GM12878 (cell line): ENCODE data around the gene MXD4. TPM values are rescaled to one million over a fixed set of nuclear protein-coding genes. Genes with fewer than 3 reads are reported as not detected.

Experiments
- ATAC-seq: fragments of 200-7000 bp; cut with Tn5 transposase; 3 replicates; pipeline ENCODE4 v1.9.1; 2020; ENCODE audit warnings: mild to moderate bottlenecking, moderate library complexity
- BruUV-seq: library from RNA; stranded (reverse); fragments of 400-500 nt; replicated peaks from 2 replicates; lab custom pipeline; 2021; lab: Mats Ljungman, UMichigan
- CTCF ChIA-PET: fragments of 300-600 bp; sonication (Branson Sonifier 250); formaldehyde crosslinking; extraction: SDS; loops from one replicate; lab custom pipeline; 2021; ENCODE audit warnings: inconsistent platforms; lab: Yijun Ruan, JAX
- POLR2A ChIA-PET: fragments of 350-600 bp; formaldehyde crosslinking; extraction: SDS; loops from one replicate; lab custom pipeline; 2021; ENCODE audit warnings: inconsistent platforms; lab: Charles Lee
- RAD21 ChIA-PET: fragments of 300-600 bp; sonication (Branson Sonifier 250); formaldehyde crosslinking; loops from one replicate; lab custom pipeline; 2023; ENCODE audit warnings: antibody characterized with exemption; ENCODE audit not compliant: unreplicated experiment; lab: Charles Lee
- SMC1A ChIA-PET: fragments of 300-600 bp; sonication (Branson Sonifier 250); formaldehyde crosslinking; loops from one replicate; lab custom pipeline; 2023; ENCODE audit not compliant: unreplicated experiment, uncharacterized antibody; lab: Charles Lee
- DNase-seq: peaks from one replicate; pipeline ENCODE4 v3.0.0-alpha.2; 2011; ENCODE audit warnings: low read depth, low spot score
- FAIRE-seq: peaks from 3 replicates; lab custom pipeline; 2011; peaks lifted over from hg19 to GRCh38; lab: Jason Lieb, UNC
- H2AFZ ChIP-seq: 2 replicates; pipeline ENCODE4 v1.6.0; 2011; ENCODE audit warnings: low read depth, low read length, control low read depth; ENCODE audit not compliant: control insufficient read depth
- H3K27ac ChIP-seq: 2 replicates; pipeline ENCODE4 v1.5.1; 2011; ENCODE audit warnings: control low read depth; ENCODE audit not compliant: control insufficient read depth, insufficient read depth
- H3K27me3 ChIP-seq, 2 experiments: replicated peaks in 1 of 2; 2 replicates each; pipeline versions ENCODE4 v1.6.0 to v1.6.1; 2011; ENCODE audit warnings: low read length in 1 of 2; ENCODE audit not compliant: control insufficient read depth in 2 of 2, insufficient read depth in 2 of 2
- H3K36me3 ChIP-seq, 2 experiments: 2 replicates each; pipeline ENCODE4 v1.5.1; 2011; ENCODE audit warnings: low read length in 1 of 2; ENCODE audit not compliant: control insufficient read depth in 2 of 2, insufficient read depth in 2 of 2
- H3K4me1 ChIP-seq: 2 replicates; pipeline ENCODE4 v1.6.1; 2011; ENCODE audit warnings: mild to moderate bottlenecking, low read length, moderate library complexity, mixed read lengths; ENCODE audit not compliant: control insufficient read depth, insufficient read depth
- H3K4me2 ChIP-seq: 2 replicates; pipeline ENCODE4 v1.6.0; 2011; ENCODE audit warnings: control low read depth; ENCODE audit not compliant: control insufficient read depth, insufficient read depth
- H3K4me3 ChIP-seq: fragments of 200-600 bp; sonication (generic); 2 replicates; pipeline ENCODE4 v1.5.1; 2016
- H3K79me2 ChIP-seq: 2 replicates; pipeline ENCODE4 v1.6.0; 2011; ENCODE audit warnings: low read length; ENCODE audit not compliant: control insufficient read depth, insufficient read depth
- H3K9ac ChIP-seq: 2 replicates; pipeline ENCODE4 v1.8.0; 2011; ENCODE audit warnings: low read length, control low read depth, mixed read lengths; ENCODE audit not compliant: control insufficient read depth, insufficient read depth
- H3K9me3 ChIP-seq: replicated peaks from 3 replicates; pipeline ENCODE4 v1.5.1; 2011; ENCODE audit warnings: mild to moderate bottlenecking, low read length; ENCODE audit not compliant: control insufficient read depth, insufficient read depth
- H4K20me1 ChIP-seq: 2 replicates; pipeline ENCODE4 v1.6.0; 2011; ENCODE audit not compliant: control insufficient read depth, insufficient read depth
- CBX3 ChIP-seq: fragments of 200-600 bp; sonication (generic); IDR thresholded peaks from 2 replicates; pipeline ENCODE4 v1.6.1; 2016; ENCODE audit warnings: low read depth, borderline replicate concordance
- GABPA ChIP-seq: IDR thresholded peaks from 2 replicates; pipeline ENCODE4 v1.6.1; 2014; ENCODE audit warnings: antibody characterized with exemption, low read depth, mild to moderate bottlenecking, inconsistent platforms
- HDGF ChIP-seq: fragments of 450-650 bp; IDR thresholded peaks from 2 replicates; pipeline ENCODE4 v1.6.1; 2016; ENCODE audit warnings: antibody characterized with exemption
- KLF5 ChIP-seq: fragments of 450-650 bp; IDR thresholded peaks from 2 replicates; pipeline ENCODE4 v1.6.1; 2014; ENCODE audit warnings: mild to moderate bottlenecking; ENCODE audit not compliant: partially characterized antibody
- MXI1 ChIP-seq: fragments of 150-350 bp; IDR thresholded peaks from 2 replicates; pipeline ENCODE4 v1.6.1; 2011; ENCODE audit warnings: low read depth, mild to moderate bottlenecking, inconsistent platforms, low read length, improper control_type of control experiment
- POLR2AphosphoS2 ChIP-seq: IDR thresholded peaks from 2 replicates; pipeline ENCODE4 v1.6.1; 2011; ENCODE audit warnings: low read depth, mild to moderate bottlenecking, low read length, improper control_type of control experiment, moderate library complexity
- RFX5 ChIP-seq: IDR thresholded peaks from 2 replicates; pipeline ENCODE4 v1.6.1; 2011; ENCODE audit warnings: low read depth, low read length, improper control_type of control experiment
- SPI1 ChIP-seq: IDR thresholded peaks from 2 replicates; pipeline ENCODE4 v1.6.1; 2011; ENCODE audit warnings: low read depth, mild to moderate bottlenecking, low read length, moderate library complexity, borderline replicate concordance; ENCODE audit not compliant: insufficient read depth
- SUPT20H ChIP-seq: IDR thresholded peaks from 2 replicates; pipeline ENCODE4 v1.6.1; 2011; ENCODE audit warnings: low read depth, mild to moderate bottlenecking, low read length, moderate library complexity, borderline replicate concordance; ENCODE audit not compliant: control insufficient read depth
- WRNIP1 ChIP-seq: IDR thresholded peaks from 2 replicates; pipeline ENCODE4 v1.6.1; 2011; ENCODE audit warnings: low read depth, low read length, improper control_type of control experiment, borderline replicate concordance
- WGBS: methylation state at CpG from one replicate; pipeline ENCODE4 v1.1.6; 2016; ENCODE audit warnings: low lambda C conversion rate; ENCODE audit not compliant: insufficient replicate concordance, insufficient coverage; ENCODE audit errors: missing lambda C conversion rate; 5-methylcytosine and 5-hydroxymethylcytosine counted together
- in situ Hi-C: fragments of 300-500 bp; cut with MboI; formaldehyde crosslinking; loops from 9 replicates; pipeline ENCODE4 v1.14.3; 2018; ENCODE audit warnings: mixed read lengths
- intact Hi-C: fragments of 100-400 bp; cut with micrococcal nuclease; formaldehyde crosslinking; loops from one replicate; pipeline ENCODE4 v1.14.2; 2022; ENCODE audit not compliant: unreplicated experiment
- polyA plus RNA-seq, 11 experiments: library from polyadenylated mRNA; depleted of rRNA in 4 of 11; unstranded in 6 of 11; stranded (reverse) in 5 of 11; fragments of >200 nt; fragmentation: Nextera tagmentation in 4 of 11; fragmentation: Illumina TruSeq in 1 of 11; extraction: Ambion mirVana in 4 of 11; extraction: Trizol in 1 of 11; gene quantifications; 1 replicate in 1 of 11; 2 replicates in 10 of 11; pipeline versions ENCODE4 v1.2.1 to v1.2.3, GENCODE V29; 2011 to 2016; ENCODE audit warnings: inconsistent platforms in 2 of 11, missing spikeins in 2 of 11, low read depth in 1 of 11
- total RNA-seq, 4 experiments: library from RNA; depleted of rRNA in 3 of 4; stranded (reverse); fragments of >200 nt in 3 of 4; fragmentation: Illumina TruSeq in 1 of 4; extraction: Trizol in 1 of 4; gene quantifications; 2 replicates each; pipeline versions ENCODE4 v1.2.1 to v1.2.3, GENCODE V29; 2013 to 2021
- TF ChIP-seq, protein P1 (sequence below): fragments of 450-650 bp; IDR thresholded peaks from 2 replicates; pipeline ENCODE4 v1.6.1; 2016; ENCODE audit warnings: mild to moderate bottlenecking
- TF ChIP-seq, protein P2 (sequence below): IDR thresholded peaks from 2 replicates; pipeline ENCODE4 v1.6.1; 2012; ENCODE audit warnings: mild to moderate bottlenecking, low read depth, low read length
- TF ChIP-seq, protein P3 (sequence below): IDR thresholded peaks from 2 replicates; pipeline ENCODE4 v1.6.1; 2012; ENCODE audit warnings: low read depth, low read length, improper control_type of control experiment
- TF ChIP-seq, protein P4 (sequence below): IDR thresholded peaks from 2 replicates; pipeline ENCODE4 v1.6.1; 2011; ENCODE audit warnings: borderline replicate concordance, low read depth, mild to moderate bottlenecking, moderate library complexity, mixed read lengths, low read length; ENCODE audit not compliant: insufficient read depth; ENCODE audit errors: extremely low read length
- TF ChIP-seq, protein P5 (sequence below): fragments of 450-650 bp; IDR thresholded peaks from 2 replicates; pipeline ENCODE4 v1.6.1; 2017; ENCODE audit warnings: mild to moderate bottlenecking

Gene MXD4
- total and polyA plus RNA-seq, 10 of the 15 experiments (the other 5 are each of a cell fraction or from before 2014, with no cell fraction given) = 0.21 to 25.6 (median 5.2) TPM

DNA sequence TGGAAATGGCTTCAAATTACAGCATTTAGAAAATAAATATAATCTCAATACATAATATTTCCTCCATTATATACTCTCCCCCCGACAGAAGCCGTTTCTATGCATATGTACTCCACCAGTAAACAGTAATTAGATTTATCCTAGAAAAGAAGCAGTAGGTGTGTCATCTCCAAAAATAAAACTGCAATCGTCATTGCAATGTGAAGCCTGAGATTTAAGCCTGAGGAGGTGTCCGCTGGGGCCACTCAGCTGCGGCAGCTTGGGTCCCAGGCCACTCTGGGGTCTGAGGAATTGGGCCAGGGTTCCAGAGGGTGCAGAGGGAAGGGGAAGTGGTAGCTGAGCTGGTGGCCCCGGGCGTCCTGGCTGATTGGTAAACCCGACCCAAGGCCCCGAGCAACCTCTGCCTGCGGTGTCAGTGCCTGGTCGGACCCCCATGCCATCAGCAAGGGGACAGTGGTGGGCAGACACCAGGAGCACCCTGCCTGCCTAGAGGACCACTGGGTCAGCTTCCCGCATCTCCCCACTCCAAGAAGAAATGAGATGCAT, 7.8 kb upstream of the MXD4 start:
- H3K27me3 ChIP-seq = no peaks in the 10 kb centered on the region
- FAIRE-seq (no peak), ATAC-seq (no peak), DNase-seq (no peak)
- CTCF ChIA-PET = no interaction called here
- POLR2A ChIA-PET = no interaction called here
- 24% methylated on average over 12 of the region's 12 CpGs for WGBS
- SMC1A ChIA-PET = no interaction called here
- no peak overlapping the region for H3K9ac ChIP-seq
- no peaks in the 10 kb centered on the region for H3K4me1 ChIP-seq
- RAD21 ChIA-PET = no interaction called here
- no peaks in the 10 kb centered on the region for H3K79me2 ChIP-seq
- no peak overlapping the region for H3K27ac ChIP-seq
- no peaks in the 10 kb centered on the region for H3K9me3 ChIP-seq
- H4K20me1 ChIP-seq = no peaks in the 10 kb centered on the region
- no TSS peak for BruUV-seq
- intact Hi-C loops = loop anchor here (10.0 kb wide), 1 partner anchor 805 kb away; the partner anchor contains the start of genes HTT and HTT-AS
- H2AFZ ChIP-seq = no peak overlapping the region
- in situ Hi-C loops = no loop called here
- H3K4me3 ChIP-seq = no peak overlapping the region
- H3K4me2 ChIP-seq = no peak overlapping the region
- no peaks in the 10 kb centered on the region for H3K36me3 ChIP-seq
- TF ChIP-seq RFX5 (no peak), GABPA (no peak), MXI1 (no peak), SPI1 (no peak), CBX3 (no peak), KLF5 (no peak), HDGF (no peak), WRNIP1 (no peak), POLR2AphosphoS2 (no peak), SUPT20H (no peak)
- TF ChIP-seq, protein P1, sequence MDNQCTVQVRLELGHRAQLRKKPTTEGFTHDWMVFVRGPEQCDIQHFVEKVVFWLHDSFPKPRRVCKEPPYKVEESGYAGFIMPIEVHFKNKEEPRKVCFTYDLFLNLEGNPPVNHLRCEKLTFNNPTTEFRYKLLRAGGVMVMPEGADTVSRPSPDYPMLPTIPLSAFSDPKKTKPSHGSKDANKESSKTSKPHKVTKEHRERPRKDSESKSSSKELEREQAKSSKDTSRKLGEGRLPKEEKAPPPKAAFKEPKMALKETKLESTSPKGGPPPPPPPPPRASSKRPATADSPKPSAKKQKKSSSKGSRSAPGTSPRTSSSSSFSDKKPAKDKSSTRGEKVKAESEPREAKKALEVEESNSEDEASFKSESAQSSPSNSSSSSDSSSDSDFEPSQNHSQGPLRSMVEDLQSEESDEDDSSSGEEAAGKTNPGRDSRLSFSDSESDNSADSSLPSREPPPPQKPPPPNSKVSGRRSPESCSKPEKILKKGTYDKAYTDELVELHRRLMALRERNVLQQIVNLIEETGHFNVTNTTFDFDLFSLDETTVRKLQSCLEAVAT = no peak
- TF ChIP-seq, protein P2, sequence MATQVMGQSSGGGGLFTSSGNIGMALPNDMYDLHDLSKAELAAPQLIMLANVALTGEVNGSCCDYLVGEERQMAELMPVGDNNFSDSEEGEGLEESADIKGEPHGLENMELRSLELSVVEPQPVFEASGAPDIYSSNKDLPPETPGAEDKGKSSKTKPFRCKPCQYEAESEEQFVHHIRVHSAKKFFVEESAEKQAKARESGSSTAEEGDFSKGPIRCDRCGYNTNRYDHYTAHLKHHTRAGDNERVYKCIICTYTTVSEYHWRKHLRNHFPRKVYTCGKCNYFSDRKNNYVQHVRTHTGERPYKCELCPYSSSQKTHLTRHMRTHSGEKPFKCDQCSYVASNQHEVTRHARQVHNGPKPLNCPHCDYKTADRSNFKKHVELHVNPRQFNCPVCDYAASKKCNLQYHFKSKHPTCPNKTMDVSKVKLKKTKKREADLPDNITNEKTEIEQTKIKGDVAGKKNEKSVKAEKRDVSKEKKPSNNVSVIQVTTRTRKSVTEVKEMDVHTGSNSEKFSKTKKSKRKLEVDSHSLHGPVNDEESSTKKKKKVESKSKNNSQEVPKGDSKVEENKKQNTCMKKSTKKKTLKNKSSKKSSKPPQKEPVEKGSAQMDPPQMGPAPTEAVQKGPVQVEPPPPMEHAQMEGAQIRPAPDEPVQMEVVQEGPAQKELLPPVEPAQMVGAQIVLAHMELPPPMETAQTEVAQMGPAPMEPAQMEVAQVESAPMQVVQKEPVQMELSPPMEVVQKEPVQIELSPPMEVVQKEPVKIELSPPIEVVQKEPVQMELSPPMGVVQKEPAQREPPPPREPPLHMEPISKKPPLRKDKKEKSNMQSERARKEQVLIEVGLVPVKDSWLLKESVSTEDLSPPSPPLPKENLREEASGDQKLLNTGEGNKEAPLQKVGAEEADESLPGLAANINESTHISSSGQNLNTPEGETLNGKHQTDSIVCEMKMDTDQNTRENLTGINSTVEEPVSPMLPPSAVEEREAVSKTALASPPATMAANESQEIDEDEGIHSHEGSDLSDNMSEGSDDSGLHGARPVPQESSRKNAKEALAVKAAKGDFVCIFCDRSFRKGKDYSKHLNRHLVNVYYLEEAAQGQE = no peak
- TF ChIP-seq, protein P3, sequence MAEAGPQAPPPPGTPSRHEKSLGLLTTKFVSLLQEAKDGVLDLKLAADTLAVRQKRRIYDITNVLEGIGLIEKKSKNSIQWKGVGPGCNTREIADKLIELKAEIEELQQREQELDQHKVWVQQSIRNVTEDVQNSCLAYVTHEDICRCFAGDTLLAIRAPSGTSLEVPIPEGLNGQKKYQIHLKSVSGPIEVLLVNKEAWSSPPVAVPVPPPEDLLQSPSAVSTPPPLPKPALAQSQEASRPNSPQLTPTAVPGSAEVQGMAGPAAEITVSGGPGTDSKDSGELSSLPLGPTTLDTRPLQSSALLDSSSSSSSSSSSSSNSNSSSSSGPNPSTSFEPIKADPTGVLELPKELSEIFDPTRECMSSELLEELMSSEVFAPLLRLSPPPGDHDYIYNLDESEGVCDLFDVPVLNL = no peak
- TF ChIP-seq, protein P4, sequence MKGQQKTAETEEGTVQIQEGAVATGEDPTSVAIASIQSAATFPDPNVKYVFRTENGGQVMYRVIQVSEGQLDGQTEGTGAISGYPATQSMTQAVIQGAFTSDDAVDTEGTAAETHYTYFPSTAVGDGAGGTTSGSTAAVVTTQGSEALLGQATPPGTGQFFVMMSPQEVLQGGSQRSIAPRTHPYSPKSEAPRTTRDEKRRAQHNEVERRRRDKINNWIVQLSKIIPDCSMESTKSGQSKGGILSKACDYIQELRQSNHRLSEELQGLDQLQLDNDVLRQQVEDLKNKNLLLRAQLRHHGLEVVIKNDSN = no peak
- TF ChIP-seq, protein P5, sequence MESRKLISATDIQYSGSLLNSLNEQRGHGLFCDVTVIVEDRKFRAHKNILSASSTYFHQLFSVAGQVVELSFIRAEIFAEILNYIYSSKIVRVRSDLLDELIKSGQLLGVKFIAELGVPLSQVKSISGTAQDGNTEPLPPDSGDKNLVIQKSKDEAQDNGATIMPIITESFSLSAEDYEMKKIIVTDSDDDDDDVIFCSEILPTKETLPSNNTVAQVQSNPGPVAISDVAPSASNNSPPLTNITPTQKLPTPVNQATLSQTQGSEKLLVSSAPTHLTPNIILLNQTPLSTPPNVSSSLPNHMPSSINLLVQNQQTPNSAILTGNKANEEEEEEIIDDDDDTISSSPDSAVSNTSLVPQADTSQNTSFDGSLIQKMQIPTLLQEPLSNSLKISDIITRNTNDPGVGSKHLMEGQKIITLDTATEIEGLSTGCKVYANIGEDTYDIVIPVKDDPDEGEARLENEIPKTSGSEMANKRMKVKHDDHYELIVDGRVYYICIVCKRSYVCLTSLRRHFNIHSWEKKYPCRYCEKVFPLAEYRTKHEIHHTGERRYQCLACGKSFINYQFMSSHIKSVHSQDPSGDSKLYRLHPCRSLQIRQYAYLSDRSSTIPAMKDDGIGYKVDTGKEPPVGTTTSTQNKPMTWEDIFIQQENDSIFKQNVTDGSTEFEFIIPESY = no peak
